K562 (cell line): ENCODE data around the gene CFAP141. TPM values are rescaled to one million over a fixed set of nuclear protein-coding genes. Genes with fewer than 3 reads are reported as not detected.

ENCODE experiments used
- CBFB ChIP-seq: sonication (generic); formaldehyde crosslinking; IDR thresholded peaks from 2 replicates; pipeline ENCODE4 v1.4.0; 2020; ENCODE audit warnings: mild to moderate bottlenecking, missing genetic modification reagents
- CBX3 ChIP-seq, 2 experiments: IDR thresholded peaks; 1 replicate in 1 of 2; 2 replicates in 1 of 2; pipeline ENCODE4 v1.6.1; 2012; ENCODE audit warnings: inconsistent platforms in 2 of 2, low read length in 2 of 2, borderline replicate concordance in 1 of 2, control low read depth in 1 of 2
- CBX5 ChIP-seq: IDR thresholded peaks from 2 replicates; pipeline ENCODE4 v1.6.1; 2014; ENCODE audit warnings: low read depth, borderline replicate concordance
- CTBP1 ChIP-seq: fragments of 450-650 bp; IDR thresholded peaks from 2 replicates; pipeline ENCODE4 v1.6.1; 2016; ENCODE audit warnings: borderline replicate concordance
- ETV5 ChIP-seq: sonication (generic); formaldehyde crosslinking; IDR thresholded peaks from 2 replicates; pipeline ENCODE4 v1.4.0; 2020; ENCODE audit warnings: low read depth, mild to moderate bottlenecking, missing genetic modification reagents
- FOXA3 ChIP-seq, 2 experiments: fragments of 450-650 bp in 1 of 2; sonication (generic) in 1 of 2; formaldehyde crosslinking; IDR thresholded peaks in 1 of 2; conservative IDR thresholded peaks in 1 of 2; 2 replicates each; pipeline versions ENCODE4 v1.4.0 to v1.8.0; 2020 to 2022; ENCODE audit warnings: mild to moderate bottlenecking in 2 of 2, missing genetic modification reagents in 1 of 2
- HCFC1 ChIP-seq: IDR thresholded peaks from 2 replicates; pipeline ENCODE4 v1.6.1; 2012; ENCODE audit warnings: low read depth, low read length, improper control_type of control experiment
- MBD2 ChIP-seq: sonication (generic); IDR thresholded peaks from 2 replicates; pipeline ENCODE4 v1.6.1; 2016; ENCODE audit warnings: low read depth, borderline replicate concordance
- MCM7 ChIP-seq, 2 experiments: fragments of 450-650 bp; IDR thresholded peaks; 2 replicates each; pipeline ENCODE4 v1.6.1; 2016 to 2018
- MNT ChIP-seq, 2 experiments: fragments of 450-650 bp; conservative IDR thresholded peaks; 2 replicates each; pipeline ENCODE4 v1.6.1; 2017; ENCODE audit warnings: mild to moderate bottlenecking in 2 of 2, moderate library complexity in 2 of 2
- MTA1 ChIP-seq: fragments of 450-650 bp; IDR thresholded peaks from 2 replicates; pipeline ENCODE4 v1.6.1; 2017; ENCODE audit warnings: borderline replicate concordance
- NEUROD1 ChIP-seq: fragments of 150-350 bp; IDR thresholded peaks from 2 replicates; pipeline ENCODE4 v1.6.1; 2014; ENCODE audit warnings: borderline replicate concordance, low read length, low read depth; ENCODE audit not compliant: partially characterized antibody
- PATZ1 ChIP-seq: fragments of 250-450 bp; sonication (Bioruptor Pico); IDR thresholded peaks from 2 replicates; pipeline ENCODE4 v1.5.0; 2020; ENCODE audit warnings: mild to moderate bottlenecking, borderline replicate concordance
- RAD21 ChIP-seq, 2 experiments: fragments of 250-450 bp in 1 of 2; fragments of 450-650 bp in 1 of 2; sonication (Bioruptor Pico) in 1 of 2; formaldehyde crosslinking in 1 of 2; IDR thresholded peaks in 1 of 2; conservative IDR thresholded peaks in 1 of 2; 2 replicates each; pipeline versions ENCODE4 v1.4.0 to v1.8.0; 2020 to 2022; ENCODE audit warnings: mild to moderate bottlenecking in 2 of 2, moderate library complexity in 1 of 2
- RBM22 ChIP-seq: fragments of 200-400 bp; formaldehyde crosslinking; IDR thresholded peaks from 2 replicates; pipeline ENCODE4 v1.6.1; 2018; ENCODE audit warnings: low read length, low read depth; ENCODE audit not compliant: poor library complexity, severe bottlenecking
- SMARCE1 ChIP-seq: fragments of 450-650 bp; IDR thresholded peaks from 2 replicates; pipeline ENCODE4 v1.7.1; 2016; ENCODE audit warnings: mild to moderate bottlenecking
- SOX6 ChIP-seq: fragments of 450-650 bp; IDR thresholded peaks from 2 replicates; pipeline ENCODE4 v1.6.1; 2014; ENCODE audit warnings: mild to moderate bottlenecking
- TAF7 ChIP-seq: fragments of 450-650 bp; IDR thresholded peaks from 2 replicates; pipeline ENCODE4 v1.6.1; 2016; ENCODE audit warnings: missing genetic modification characterization, missing compliant biosample characterization
- TBL1XR1 ChIP-seq, 2 experiments: IDR thresholded peaks; 2 replicates each; pipeline ENCODE4 v1.6.1; 2012; ENCODE audit warnings: improper control_type of control experiment in 2 of 2, low read length in 2 of 2, mild to moderate bottlenecking in 1 of 2
- USF1 ChIP-seq: sonication (generic); formaldehyde crosslinking; IDR thresholded peaks from 2 replicates; pipeline ENCODE4 v1.9.0; 2022; ENCODE audit warnings: mild to moderate bottlenecking, missing genetic modification reagents
- ZNF584 ChIP-seq: fragments of 200-800 bp; sonication (Bioruptor generic); IDR thresholded peaks from 2 replicates; pipeline ENCODE4 v1.6.1; 2016; ENCODE audit warnings: low read depth, mild to moderate bottlenecking, missing genetic modification characterization, missing compliant biosample characterization
- ZNF764 ChIP-seq: fragments of 250-450 bp; sonication (Bioruptor Pico); IDR thresholded peaks from 2 replicates; pipeline ENCODE4 v1.4.0; 2020; ENCODE audit warnings: low read depth, mild to moderate bottlenecking, moderate library complexity
- polyA plus RNA-seq, 8 experiments: library from polyadenylated mRNA; depleted of rRNA in 4 of 8; stranded (reverse) in 5 of 8; unstranded in 3 of 8; fragments of >200 nt; fragmentation: Nextera tagmentation in 2 of 8; fragmentation: Illumina TruSeq in 1 of 8; extraction: Ambion mirVana in 2 of 8; extraction: Trizol in 1 of 8; gene quantifications; 2 replicates each; pipeline versions ENCODE4 v1.2.1 to v1.2.3, GENCODE V29; 2011 to 2014; ENCODE audit warnings: inconsistent platforms in 1 of 8, missing spikeins in 1 of 8
- total RNA-seq, 7 experiments: library from RNA; depleted of rRNA in 6 of 7; stranded (reverse); fragments of >200 nt in 6 of 7; fragmentation: Illumina TruSeq in 2 of 7; extraction: Trizol in 2 of 7; gene quantifications; 2 replicates each; pipeline versions ENCODE4 v1.2.1 to v1.2.3, GENCODE V29; 2011 to 2021; ENCODE audit warnings: low replicate concordance in 1 of 7

Gene CFAP141
- total and polyA plus RNA-seq, 9 of the 15 experiments (the other 6 are each of a cell fraction or from before 2014, with no cell fraction given): not detected

- TF ChIP-seq MBD2 (0 out of 2 replicates have a peak, but pooled peaks have one; percentile 63), MCM7 (IDR thresholded peaks at IDR 0.05) (peak in 1 of 2 experiments; percentile 73; a peak in 1 of 4 replicates), FOXA3 (CRISPR knock-in tag; conservative IDR thresholded peaks at IDR 0.05 in 1 of 2, IDR thresholded peaks at IDR 0.05 in 1 of 2) (peak; percentile 26 to 80; a peak in 2 of 4 replicates), ZNF764 (CRISPR knock-in tag) (no peak), RAD21 (CRISPR knock-in tag; conservative IDR thresholded peaks at IDR 0.05 in 1 of 2, IDR thresholded peaks at IDR 0.05 in 1 of 2) (peak in 1 of 2 experiments; percentile 30; a peak in 2 of 4 replicates), SOX6 (peak; percentile 88), NEUROD1 (peak; percentile 89), USF1 (no peak), HCFC1 (0 out of 2 replicates have a peak, but pooled peaks have one; percentile 35), CBX3 (IDR thresholded peaks at IDR 0.05; ENCODE audit: borderline replicate concordance in 1 of 2, low read length in 2 of 2) (peak in 1 of 2 experiments; percentile 89; a peak in 2 of 3 replicates), RBM22 (no peak), PATZ1 (CRISPR knock-in tag) (no peak), CTBP1 (peak; percentile 96), MNT (conservative IDR thresholded peaks at IDR 0.05) (peak; percentile 26 to 67; a peak in 2 of 4 replicates), MTA1 (peak; percentile 62; the same call in 1 of the 2 replicates), SMARCE1 (peak; percentile 93), TBL1XR1 (IDR thresholded peaks at IDR 0.05; ENCODE audit: low read length in 2 of 2) (peak in 1 of 2 experiments; percentile 88; a peak in 2 of 4 replicates), ZNF584 (CRISPR knock-in tag) (peak; percentile 82; the same call in 1 of the 2 replicates), CBX5 (peak; percentile 4; the same call in 1 of the 2 replicates), CBFB (CRISPR knock-in tag) (no peak), TAF7 (tag) (peak; percentile 59; the same call in 1 of the 2 replicates), ETV5 (CRISPR knock-in tag) (peak; percentile 97)
Measured at GRCh38 chr1:154157520-154158306, 48.4 kb downstream of the CFAP141 start (continued).
